Measurements from ENCODE around the gene ORM2. TPM values are rescaled to one million over a fixed set of nuclear protein-coding genes. Genes with fewer than 3 reads are reported as not detected.

ORM2 gene
- total RNA-seq, 1 donor from 2014 or later: not detected

- no peak for FAIRE-seq
Observed at GRCh38 chr9:114291886-114292590, 37.6 kb upstream of the ORM2 start.

GRCh38 chr9:114294664-114295063 lies 35.0 kb upstream of the ORM2 start:
- FAIRE-seq: no peak

More at GRCh38 chr9:114291886-114292590, 37.6 kb upstream of the ORM2 start:
- no peak for DNase-seq (ENCODE audit: low spot score in 2 of 2)

GRCh38 chr9:114296338-114296737 lies 33.3 kb upstream of the ORM2 start:
- FAIRE-seq (no peak), DNase-seq (ENCODE audit: low spot score in 2 of 2) (no peak)

More at GRCh38 chr9:114294664-114295063, 35.0 kb upstream of the ORM2 start:
- no peak for DNase-seq (ENCODE audit: low spot score in 2 of 2)

GRCh38 chr9:114299286-114300152 lies 30.1 kb upstream of the ORM2 start:
- FAIRE-seq: no peak
- DNase-seq (ENCODE audit: low spot score in 2 of 2): no peak

GRCh38 chr9:114300153-114300845 lies 29.4 kb upstream of the ORM2 start:
- DNase-seq (ENCODE audit: low spot score in 2 of 2): no peak
- no peak for FAIRE-seq

- FAIRE-seq (no peak), DNase-seq (ENCODE audit: low spot score in 2 of 2) (no peak)
Observed at GRCh38 chr9:114300846-114301797, 28.5 kb upstream of the ORM2 start.

- FAIRE-seq (no peak), DNase-seq (ENCODE audit: low spot score in 2 of 2) (no peak)
Observed at GRCh38 chr9:114301798-114302565, 27.7 kb upstream of the ORM2 start.

- no peak for FAIRE-seq
- DNase-seq (ENCODE audit: low spot score in 2 of 2): no peak
Observed at GRCh38 chr9:114302727-114303126, 26.9 kb upstream of the ORM2 start.

- no peak for FAIRE-seq
- DNase-seq (ENCODE audit: low spot score in 2 of 2): no peak
Observed at GRCh38 chr9:114303571-114303970, 26.1 kb upstream of the ORM2 start.

GRCh38 chr9:114303977-114304376 lies 25.7 kb upstream of the ORM2 start:
- no peak for DNase-seq (ENCODE audit: low spot score in 2 of 2)
- FAIRE-seq: no peak

- no peak for FAIRE-seq
- no peak for DNase-seq (ENCODE audit: low spot score in 2 of 2)
Observed at GRCh38 chr9:114304416-114305188, 25.1 kb upstream of the ORM2 start.

GRCh38 chr9:114307899-114308267 lies 21.8 kb upstream of the ORM2 start:
- FAIRE-seq (no peak), DNase-seq (ENCODE audit: low spot score in 2 of 2) (no peak)

GRCh38 chr9:114308361-114308950 lies 21.2 kb upstream of the ORM2 start:
- FAIRE-seq (no peak), DNase-seq (ENCODE audit: low spot score in 2 of 2) (no peak)

- FAIRE-seq: no peak
- DNase-seq (ENCODE audit: low spot score in 2 of 2): no peak
Observed at GRCh38 chr9:114309096-114309495, 20.6 kb upstream of the ORM2 start.

- no peak for DNase-seq (ENCODE audit: low spot score in 2 of 2)
- no peak for FAIRE-seq
Observed at GRCh38 chr9:114310471-114311450, 18.9 kb upstream of the ORM2 start.

- no peak for FAIRE-seq
- no peak for DNase-seq (ENCODE audit: low spot score in 2 of 2)
Observed at GRCh38 chr9:114311571-114312512, 17.8 kb upstream of the ORM2 start.
